ENCODE results near the gene LUZP4.
A peak's percentile ranks its signal among the peaks of the same experiment; 100 is the strongest.

DNA sequence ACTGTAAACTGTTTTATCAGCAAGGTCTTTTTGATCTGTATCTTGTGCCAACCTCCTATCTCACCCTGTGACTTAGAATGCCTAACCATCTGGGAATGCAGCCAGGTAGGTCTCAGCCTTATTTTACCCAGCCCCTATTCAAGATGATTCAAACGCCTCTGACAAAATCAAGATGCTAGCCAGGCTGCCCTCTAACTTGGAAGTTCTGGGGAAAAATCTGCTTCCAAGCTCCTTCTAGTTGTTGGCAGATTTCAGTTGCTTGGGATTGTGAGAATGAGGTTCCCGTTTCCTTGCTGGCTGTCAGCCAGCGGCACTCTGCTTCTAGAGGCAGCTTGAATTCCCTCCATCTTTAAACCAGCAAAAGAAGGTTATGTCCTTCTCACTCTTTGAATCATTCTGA lies 34.7 kb downstream of the LUZP4 start:
- no peak for TF ChIP-seq JUND (IDR thresholded peaks at IDR 0.05)
- no peak for TF ChIP-seq RFX5 (IDR thresholded peaks at IDR 0.05; ENCODE audit: low read length)
- TF ChIP-seq, protein P1, sequence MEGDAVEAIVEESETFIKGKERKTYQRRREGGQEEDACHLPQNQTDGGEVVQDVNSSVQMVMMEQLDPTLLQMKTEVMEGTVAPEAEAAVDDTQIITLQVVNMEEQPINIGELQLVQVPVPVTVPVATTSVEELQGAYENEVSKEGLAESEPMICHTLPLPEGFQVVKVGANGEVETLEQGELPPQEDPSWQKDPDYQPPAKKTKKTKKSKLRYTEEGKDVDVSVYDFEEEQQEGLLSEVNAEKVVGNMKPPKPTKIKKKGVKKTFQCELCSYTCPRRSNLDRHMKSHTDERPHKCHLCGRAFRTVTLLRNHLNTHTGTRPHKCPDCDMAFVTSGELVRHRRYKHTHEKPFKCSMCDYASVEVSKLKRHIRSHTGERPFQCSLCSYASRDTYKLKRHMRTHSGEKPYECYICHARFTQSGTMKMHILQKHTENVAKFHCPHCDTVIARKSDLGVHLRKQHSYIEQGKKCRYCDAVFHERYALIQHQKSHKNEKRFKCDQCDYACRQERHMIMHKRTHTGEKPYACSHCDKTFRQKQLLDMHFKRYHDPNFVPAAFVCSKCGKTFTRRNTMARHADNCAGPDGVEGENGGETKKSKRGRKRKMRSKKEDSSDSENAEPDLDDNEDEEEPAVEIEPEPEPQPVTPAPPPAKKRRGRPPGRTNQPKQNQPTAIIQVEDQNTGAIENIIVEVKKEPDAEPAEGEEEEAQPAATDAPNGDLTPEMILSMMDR (IDR thresholded peaks at IDR 0.05) = no peak
- TF ChIP-seq POLR2AphosphoS5 (IDR thresholded peaks at IDR 0.05; ENCODE audit: low read depth, low read length) = no peak
- TF ChIP-seq NFIC (IDR thresholded peaks at IDR 0.05; ENCODE audit: borderline replicate concordance) = peak; percentile 69
- TF ChIP-seq EZH2phosphoT487 (IDR thresholded peaks at IDR 0.05; ENCODE audit: borderline replicate concordance, low read depth) = no peak
- no peak for TF ChIP-seq GABPA (IDR thresholded peaks at IDR 0.05; ENCODE audit: low read depth)

Measured in SK-N-SH (cell line).